Cardiac fibroblast (primary cell): ENCODE measurements around the gene PPP2R1A.

Experiments used
- DNase-seq, 2 donors: peaks; one replicate each; pipeline versions ENCODE4 v3.0.0 to v3.0.0-alpha.2; 2010; ENCODE audit warnings: low read depth in 2 of 2
- H3K4me3 ChIP-seq, 2 donors: replicated peaks in 1 of 2; 1 replicate in 1 of 2; 2 replicates in 1 of 2; pipeline ENCODE4 v1.5.1; 2011; ENCODE audit warnings: low read depth in 2 of 2, low read length in 2 of 2, mild to moderate bottlenecking in 2 of 2, moderate library complexity in 1 of 2
- TF ChIP-seq, protein P1 (sequence below): IDR thresholded peaks from one replicate; pipeline ENCODE4 v1.5.1; 2011; ENCODE audit warnings: low read depth, mild to moderate bottlenecking, low read length, inconsistent platforms

Gene PPP2R1A

GRCh38 chr19:52189735-52190486, at the start of gene PPP2R1A:
PPP2R1A (plus strand) TSS chr19:52190052; CDS start chr19:52190097, 45 bp downstream.
- TF ChIP-seq, protein P1, sequence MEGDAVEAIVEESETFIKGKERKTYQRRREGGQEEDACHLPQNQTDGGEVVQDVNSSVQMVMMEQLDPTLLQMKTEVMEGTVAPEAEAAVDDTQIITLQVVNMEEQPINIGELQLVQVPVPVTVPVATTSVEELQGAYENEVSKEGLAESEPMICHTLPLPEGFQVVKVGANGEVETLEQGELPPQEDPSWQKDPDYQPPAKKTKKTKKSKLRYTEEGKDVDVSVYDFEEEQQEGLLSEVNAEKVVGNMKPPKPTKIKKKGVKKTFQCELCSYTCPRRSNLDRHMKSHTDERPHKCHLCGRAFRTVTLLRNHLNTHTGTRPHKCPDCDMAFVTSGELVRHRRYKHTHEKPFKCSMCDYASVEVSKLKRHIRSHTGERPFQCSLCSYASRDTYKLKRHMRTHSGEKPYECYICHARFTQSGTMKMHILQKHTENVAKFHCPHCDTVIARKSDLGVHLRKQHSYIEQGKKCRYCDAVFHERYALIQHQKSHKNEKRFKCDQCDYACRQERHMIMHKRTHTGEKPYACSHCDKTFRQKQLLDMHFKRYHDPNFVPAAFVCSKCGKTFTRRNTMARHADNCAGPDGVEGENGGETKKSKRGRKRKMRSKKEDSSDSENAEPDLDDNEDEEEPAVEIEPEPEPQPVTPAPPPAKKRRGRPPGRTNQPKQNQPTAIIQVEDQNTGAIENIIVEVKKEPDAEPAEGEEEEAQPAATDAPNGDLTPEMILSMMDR = no peak
- H3K4me3 ChIP-seq = peak within 1 kb of the TSS; percentile 84 to 94
- DNase-seq = peak; percentile 100

GRCh38 chr19:52141203-52141602, 48.6 kb upstream of the PPP2R1A start:
- DNase-seq = no peak
- TF ChIP-seq, protein P1 = no peak
- no peak overlapping the region for H3K4me3 ChIP-seq

DNA sequence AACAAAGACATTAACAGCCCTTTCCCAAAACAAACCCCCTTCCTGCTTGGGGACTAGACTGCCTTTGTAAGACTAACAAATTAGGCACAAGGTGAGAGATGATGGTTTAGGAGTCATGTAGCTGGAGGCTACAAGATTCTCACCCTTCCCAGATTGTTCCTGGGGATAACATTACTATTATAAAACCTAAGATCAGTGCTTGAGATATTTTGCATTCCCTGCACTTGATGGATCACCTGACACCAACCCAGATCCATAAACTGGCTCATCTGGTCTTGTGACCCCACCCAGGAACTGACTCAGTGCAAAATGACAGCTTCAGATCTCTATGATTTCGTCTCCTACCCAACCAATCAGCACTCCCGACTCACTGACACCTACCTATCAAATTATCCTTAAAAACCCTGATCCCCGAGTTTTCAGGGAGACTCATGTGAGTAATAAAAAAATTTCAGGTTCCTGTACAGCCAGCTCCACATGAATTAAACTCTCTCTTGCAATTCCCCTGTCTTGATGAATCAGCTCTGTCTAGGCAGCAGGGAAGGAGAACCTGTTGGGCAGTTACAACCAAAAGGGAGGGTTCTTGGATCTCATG, 47.8 kb upstream of the PPP2R1A start:
- DNase-seq = no peak
- TF ChIP-seq, protein P1 = no peak

DNA sequence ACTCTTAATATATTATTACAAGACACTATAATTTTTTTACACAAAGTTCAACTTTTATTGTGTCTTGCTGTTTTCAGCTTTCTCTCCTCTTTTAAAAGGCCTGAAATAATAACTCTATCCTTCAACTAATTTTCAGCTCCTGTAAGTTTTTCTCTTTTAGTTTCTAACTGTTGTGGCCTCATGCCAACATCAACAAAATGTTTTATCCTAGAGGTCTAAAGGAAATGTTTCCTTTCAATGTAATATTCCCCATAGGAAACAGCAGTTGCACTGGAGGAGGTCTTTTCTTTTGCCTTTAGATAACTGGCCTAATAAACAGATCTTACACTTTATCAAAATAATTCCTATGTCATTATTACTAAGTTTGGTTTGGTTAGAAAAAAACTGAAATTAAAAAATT, 41.6 kb upstream of the PPP2R1A start:
- DNase-seq = peak in 1 of 2 donors; percentile 7
- TF ChIP-seq, protein P1 = no peak
- H3K4me3 ChIP-seq = no peak overlapping the region

More for the DNA sequence above, 47.8 kb upstream of the PPP2R1A start:
- H3K4me3 ChIP-seq = no peak overlapping the region

DNA sequence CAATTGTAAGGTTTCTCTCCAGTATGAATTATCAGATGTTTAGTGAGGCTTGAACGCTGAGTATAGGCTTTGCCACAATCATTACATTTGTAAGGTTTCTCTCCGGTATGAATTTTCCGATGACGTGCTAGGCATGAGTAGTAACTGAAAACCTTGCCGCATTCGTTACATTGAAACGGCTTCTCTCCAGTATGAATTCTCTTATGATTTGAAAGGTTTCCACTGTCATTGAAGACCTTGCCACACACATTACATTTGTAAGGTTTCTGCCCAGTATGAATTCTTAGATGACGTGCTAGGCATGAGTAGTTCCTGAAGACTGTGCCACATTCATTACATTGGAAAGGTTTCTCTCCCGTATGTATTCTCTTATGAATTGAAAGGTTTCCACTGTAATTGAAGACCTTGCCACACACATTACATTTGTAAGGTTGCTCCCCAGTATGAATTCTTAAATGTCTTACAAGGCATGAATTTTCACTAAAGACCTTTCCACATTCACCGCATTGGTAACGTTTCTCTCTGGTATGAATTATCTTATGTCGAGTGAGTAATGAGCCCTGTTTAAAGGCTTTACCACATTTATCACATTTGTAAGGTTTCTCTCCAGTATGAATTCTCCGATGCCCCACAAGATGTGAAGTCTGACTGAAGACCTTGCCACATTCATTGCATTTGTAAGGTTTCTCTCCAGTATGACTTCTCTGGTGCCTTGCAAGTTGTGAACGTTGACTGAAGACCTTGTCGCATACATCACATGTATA, 34.1 kb upstream of the PPP2R1A start:
- H3K4me3 ChIP-seq = no peak overlapping the region
- DNase-seq = no peak
- TF ChIP-seq, protein P1 = no peak

DNA sequence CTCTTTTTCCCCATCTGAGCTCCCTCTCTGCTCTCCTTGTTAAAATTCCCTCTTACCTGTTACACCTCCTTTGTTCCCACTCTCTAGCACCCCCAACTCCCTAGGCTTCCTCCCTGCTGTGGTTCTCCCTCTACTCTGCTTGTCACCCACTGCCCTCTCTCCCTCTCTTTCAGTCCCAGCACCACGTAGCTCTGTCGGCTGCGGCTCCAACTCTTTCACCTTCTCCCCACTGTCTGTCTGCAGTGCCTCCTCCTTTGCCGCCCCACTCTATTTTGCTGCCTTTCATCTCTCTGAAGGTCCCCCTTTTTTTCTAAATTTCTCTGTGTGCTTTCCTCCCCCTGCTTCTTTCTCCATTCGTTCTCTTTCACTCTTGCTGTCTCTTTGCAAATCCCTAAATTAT, 19.5 kb upstream of the PPP2R1A start:
- DNase-seq = peak in 1 of 2 donors; percentile 1
- TF ChIP-seq, protein P1 = no peak
- peak overlapping the region; percentile 87 to 92 for H3K4me3 ChIP-seq
